COR-L47 (cell line): ENCODE results near the gene GALNT15.

Source experiments
- DNase-seq: peaks from one replicate; lab custom pipeline; 2025; lab: John Stamatoyannopoulos, UW

The GALNT15 gene

DNA sequence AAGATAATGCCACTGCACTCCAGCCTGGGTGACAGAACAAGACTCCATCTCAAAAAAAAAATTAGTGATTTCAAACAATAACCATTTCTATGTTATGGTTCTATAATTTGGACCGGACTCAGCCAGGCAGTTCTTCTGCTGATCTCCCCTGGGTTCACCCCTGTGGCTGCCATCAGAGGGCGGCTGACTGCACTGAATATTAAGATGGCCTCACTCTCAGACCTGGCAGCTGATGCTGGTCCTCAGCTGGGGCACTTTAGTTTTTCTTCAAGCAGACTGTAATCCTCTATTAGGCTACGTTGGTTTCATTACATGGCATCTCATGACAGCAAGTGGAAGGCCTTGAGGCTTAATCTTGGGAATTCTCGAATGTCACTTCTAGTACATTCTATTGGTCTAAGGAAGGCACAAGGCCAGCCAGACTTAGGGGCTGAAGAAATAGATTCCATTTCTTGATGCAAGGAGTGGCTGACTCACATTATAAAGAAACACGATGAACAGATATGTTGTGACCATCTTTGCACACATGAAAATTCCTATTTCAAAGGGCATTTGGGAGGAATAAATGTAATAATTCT, 12.8 kb downstream of the GALNT15 start:
- no peak for DNase-seq

- DNase-seq, result no peak
Observed at GRCh38 chr3:16188071-16188470, 13.6 kb downstream of the GALNT15 start.

DNA sequence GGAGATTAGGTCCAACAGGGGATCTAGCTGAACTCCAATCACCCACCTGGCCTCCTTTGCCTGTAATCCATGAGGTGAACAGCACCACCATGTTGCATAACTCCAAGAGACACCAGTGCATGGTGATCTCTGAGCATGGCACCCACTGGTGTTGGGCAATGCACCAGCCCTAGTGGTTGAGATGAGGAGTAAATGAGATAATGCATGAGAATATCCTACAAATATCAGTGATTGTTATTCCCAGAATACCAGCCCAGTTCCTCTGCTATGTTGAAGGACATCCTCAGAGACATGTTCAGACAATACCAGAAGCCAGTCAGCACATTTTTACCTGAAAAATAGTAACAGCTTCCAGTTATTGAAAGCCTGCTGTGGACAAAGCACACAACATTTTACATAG, 14.7 kb downstream of the GALNT15 start:
- no peak for DNase-seq

- no peak for DNase-seq
Observed at GRCh38 chr3:16190704-16191103, 16.2 kb downstream of the GALNT15 start.

DNA sequence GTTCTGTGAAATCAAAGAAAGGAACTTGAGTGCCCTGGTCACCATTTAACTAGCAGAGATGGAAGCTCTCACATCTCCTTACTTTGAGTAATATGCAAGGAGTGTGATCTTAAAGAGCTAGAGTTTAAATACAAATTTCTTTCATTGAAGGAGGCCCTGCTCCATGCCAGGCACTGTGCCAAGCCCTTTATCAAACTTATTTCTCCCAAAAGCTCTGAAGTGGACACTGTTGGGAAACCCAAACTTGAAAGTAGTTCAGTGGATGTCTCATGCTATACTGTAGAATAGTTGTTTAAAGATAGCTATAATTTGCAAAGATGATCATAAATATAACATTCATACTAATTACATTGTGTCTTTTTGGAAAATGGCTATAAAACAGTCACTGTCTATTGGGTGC, 17.1 kb downstream of the GALNT15 start:
- no peak for DNase-seq

DNA sequence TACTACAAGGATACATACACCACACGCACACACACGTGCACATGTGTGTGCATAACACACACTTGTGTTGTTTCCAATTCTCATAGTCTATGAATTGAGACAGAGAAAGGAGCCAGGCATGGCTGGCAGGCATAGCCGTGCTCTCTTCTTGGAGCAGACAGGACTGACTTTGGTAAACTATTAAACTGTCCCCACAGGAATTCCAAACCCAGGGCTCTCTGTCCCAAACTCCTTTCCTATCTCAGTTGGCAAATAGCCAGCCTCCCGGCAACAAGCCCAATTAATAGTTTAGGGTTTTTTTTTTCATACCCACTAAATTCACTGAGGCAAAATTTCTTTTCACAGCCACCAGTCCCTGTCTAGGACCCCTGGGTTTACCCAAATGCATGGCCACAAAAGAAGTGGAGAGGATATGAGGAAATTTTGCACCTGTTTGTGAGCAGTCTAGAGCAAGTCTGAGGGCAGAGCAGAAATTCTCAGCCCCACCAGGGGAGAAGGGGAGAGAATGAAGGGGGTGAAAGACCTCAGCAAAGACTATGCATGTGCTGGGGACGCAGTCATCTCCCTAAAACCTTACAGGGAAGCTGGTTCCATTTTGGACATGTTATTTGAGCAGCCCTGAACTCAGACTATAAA, 17.8 kb downstream of the GALNT15 start:
- no peak for DNase-seq

- no peak for DNase-seq
Observed at GRCh38 chr3:16198427-16198826, 23.9 kb downstream of the GALNT15 start.

- DNase-seq, result no peak
Observed at GRCh38 chr3:16199769-16200168, 25.3 kb downstream of the GALNT15 start.

GRCh38 chr3:16200411-16200810, 25.9 kb downstream of the GALNT15 start:
- no peak for DNase-seq

GRCh38 chr3:16203031-16203430, 28.6 kb downstream of the GALNT15 start:
- no peak for DNase-seq

DNA sequence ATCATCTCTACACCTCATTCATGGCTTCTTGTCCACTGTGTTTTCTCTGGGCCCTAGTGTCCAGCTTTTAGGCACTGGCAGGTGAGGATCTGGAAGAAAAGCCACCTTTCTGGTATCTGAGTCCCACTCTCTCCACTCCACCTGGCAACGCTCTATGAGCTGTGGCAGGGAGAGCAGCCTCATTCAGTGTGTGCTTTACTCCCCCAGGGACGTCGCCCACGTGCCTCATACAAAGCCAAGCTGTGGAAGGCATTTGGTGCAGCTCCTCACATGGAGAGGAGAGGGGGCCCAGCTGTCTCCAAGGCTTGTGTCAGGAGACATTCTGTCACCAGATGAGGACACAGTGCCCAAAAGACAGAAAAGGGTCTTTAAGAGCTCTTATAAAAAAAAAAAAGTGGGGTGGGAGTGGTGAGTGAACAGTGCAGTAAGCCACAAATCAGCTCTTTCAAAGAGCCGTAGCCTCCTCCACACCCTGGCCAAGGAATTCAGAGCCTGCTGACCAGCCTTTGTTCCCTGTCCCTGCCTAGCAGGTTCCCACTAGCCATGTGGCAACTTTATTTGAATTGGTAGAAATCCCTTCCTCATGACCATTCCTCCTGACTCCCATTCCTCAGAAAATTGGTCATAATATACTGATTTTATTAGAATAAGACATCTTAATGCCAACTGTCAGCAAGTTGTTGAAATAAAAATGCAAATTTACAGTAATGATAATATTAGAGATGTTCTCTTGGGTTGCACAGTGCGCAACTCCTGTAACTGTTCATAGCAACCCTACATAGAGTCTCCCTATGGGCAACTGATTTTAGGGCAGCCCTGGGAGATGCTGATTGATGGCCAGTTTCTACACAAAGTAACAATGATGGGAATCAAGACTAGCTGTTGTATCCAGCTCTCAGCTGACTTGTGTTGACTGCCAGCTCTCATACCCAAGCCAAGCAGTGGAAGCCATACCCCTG, 29.5 kb downstream of the GALNT15 start:
- DNase-seq, result no peak

- DNase-seq, result no peak
Observed at GRCh38 chr3:16204751-16205150, 30.3 kb downstream of the GALNT15 start.

- no peak for DNase-seq
Observed at GRCh38 chr3:16205156-16205870, 30.8 kb downstream of the GALNT15 start.

DNA sequence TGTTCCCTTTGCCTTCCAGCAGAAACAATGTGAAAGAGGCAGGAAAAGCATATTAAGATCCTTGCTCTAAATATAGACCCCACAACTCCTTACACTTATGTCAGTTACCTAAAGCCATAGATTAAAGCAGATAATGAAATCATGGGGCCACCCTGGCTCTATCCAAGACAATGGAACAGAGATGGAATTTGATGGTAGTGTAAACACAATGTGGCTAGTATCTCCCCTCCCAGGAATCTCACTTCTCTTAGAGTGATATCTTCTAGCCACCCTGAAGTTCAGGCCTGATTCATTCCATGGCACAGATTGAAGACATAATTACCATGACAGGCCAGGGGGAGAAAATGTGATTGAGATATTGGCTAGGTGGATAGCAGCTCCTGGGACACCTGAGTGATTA, 32.6 kb downstream of the GALNT15 start:
- DNase-seq, result no peak

DNA sequence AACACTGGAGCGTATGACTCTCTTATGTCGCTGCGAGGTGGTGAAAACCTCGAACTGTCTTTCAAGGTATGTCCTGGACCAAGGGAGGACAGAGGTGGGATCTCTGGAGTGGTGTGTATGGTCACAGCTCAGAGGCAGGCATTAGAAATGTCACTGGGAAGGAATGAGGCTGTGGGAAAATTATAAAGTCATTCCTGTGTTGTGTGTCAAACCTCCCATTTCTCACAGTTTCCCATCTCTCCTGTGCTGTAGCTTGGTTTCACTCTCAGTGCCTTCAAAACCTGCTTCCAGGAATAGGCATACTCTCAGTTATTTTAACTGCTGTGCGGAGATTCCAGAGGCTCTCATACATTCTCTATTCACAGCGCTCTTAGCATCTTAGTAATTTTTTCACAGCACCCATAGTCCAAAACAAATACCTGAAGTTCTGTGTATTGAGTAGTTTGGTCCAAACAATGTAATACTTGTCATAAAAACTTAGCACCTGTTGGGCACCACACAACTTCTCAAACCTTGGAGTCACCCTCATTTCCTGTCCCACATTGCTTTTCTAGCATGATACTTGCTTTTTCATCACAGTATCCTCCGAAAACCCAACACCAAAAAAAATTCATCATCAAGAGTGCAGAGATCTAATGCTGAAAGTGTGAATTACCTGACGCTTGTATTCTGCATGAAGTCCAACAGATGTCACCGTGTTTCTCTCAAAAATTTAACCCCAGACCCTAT, 36.9 kb downstream of the GALNT15 start:
- DNase-seq, result no peak

DNA sequence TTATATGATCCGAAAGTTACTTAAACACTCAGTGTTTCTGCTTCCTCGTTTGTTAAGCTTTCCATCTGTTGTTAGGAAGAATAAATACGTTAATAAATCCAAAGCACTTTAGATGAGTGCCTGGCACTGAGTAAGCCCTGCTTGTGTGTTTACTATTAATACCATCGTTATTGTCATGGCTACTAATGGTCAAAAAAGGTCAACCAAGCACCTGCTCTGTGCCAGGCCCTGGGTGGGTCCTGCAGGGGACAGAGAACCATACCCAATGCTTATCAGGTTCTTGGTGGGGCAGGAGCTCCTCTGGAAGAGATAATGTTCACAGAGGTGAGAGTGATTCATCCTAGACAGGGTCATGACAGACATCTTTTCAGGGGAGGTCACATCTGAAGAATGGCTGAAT, 39.9 kb downstream of the GALNT15 start:
- DNase-seq, result no peak

GRCh38 chr3:16216373-16216935, 42.0 kb downstream of the GALNT15 start:
- no peak for DNase-seq

GRCh38 chr3:16219777-16220176, 45.3 kb downstream of the GALNT15 start:
- no peak for DNase-seq

- DNase-seq, result no peak
Observed at GRCh38 chr3:16221990-16222389, 47.5 kb downstream of the GALNT15 start.

DNA sequence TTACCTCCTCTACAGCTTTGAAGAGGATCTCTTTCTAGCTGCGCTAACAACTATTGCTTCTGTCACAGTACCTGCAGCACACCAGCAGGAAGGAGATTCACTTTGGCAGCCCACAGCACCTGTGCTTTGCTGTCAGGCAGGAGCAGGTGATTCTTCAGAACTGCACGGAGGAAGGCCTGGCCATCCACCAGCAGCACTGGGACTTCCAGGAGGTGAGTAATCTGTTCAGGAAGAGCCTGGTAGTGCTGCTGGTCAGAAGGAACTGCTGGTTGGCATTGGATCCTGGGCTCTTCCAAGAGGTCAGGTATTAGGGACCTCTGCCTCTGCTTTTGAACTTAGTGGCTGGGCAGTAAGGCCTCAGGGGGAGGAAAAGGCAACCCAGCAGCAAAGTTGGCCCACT, 48.1 kb downstream of the GALNT15 start:
- DNase-seq, result no peak

DNA sequence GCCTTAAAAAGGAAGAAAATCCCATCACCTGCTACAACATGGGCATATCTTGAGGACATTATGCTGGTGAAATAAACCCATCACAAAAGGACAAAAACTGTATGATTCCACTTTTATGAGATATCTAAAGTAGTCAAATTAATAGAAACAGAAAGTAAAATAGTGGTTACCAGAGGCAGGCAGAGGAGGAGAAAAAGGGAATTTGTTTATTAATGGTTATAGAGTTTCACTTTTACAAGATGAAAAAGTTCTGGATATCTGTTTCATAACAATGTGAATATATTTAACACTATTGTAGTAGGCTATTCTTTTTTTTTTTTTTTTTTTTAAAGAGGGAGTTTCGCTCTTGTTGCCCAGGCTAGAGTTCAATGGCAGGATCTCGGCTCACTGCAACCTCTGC, 49.8 kb downstream of the GALNT15 start:
- DNase-seq, result no peak
